ENCODE results near the gene CDCA3. TPM values are rescaled to one million over a fixed set of nuclear protein-coding genes. Genes with fewer than 3 reads are reported as not detected.

Gene CDCA3
- total RNA-seq: 12.7 and 13.2 TPM in 2 replicates

GRCh38 chr12:6851153-6851920 lies at the start of gene CDCA3:
CDCA3 (minus strand) TSS chr12:6851286; CDS start chr12:6850952, 334 bp downstream.

GRCh38 chr12:6873094-6874014 lies 22.3 kb upstream of the CDCA3 start, which contains the start of gene SPSB2:
SPSB2 (minus strand) TSS chr12:6873303; CDS start chr12:6872901, 402 bp downstream.

GRCh38 chr12:6867413-6868210 lies 16.5 kb upstream of the CDCA3 start, which contains the start of gene TPI1:
TPI1 (plus strand) TSS chr12:6867531; CDS start chr12:6867567, 36 bp downstream.

GRCh38 chr12:6851921-6852650 lies 1.0 kb upstream of the CDCA3 start, which contains the start of gene USP5:
USP5 (plus strand) TSS chr12:6852150; CDS start chr12:6852180, 30 bp downstream.

GRCh38 chr12:6840761-6841515 lies 10.1 kb downstream of the CDCA3 start, which contains the start of gene GNB3:
GNB3 (plus strand) TSS chr12:6840925; CDS start chr12:6841288, 363 bp downstream.

GRCh38 chr12:6827982-6828780 lies 22.9 kb downstream of the CDCA3 start, which contains the start of gene P3H3:
P3H3 (plus strand) TSS chr12:6828407; CDS start chr12:6828441, 34 bp downstream.

GRCh38 chr12:6821591-6822425 lies 29.3 kb downstream of the CDCA3 start, which contains the start of gene GPR162:
GPR162 (plus strand) TSS chr12:6821821; CDS start chr12:6823899, 2,078 bp downstream.

Other genes with a start within 250 kb of the CDCA3 start
- gene CHD4, start 243.9 kb downstream of the CDCA3 start, total RNA-seq: 143 and 200 TPM in 2 replicates
- not detected in 2 replicates for gene LPAR5, start 215.3 kb downstream of the CDCA3 start, total RNA-seq
- gene ACRBP, start 203.9 kb downstream of the CDCA3 start, total RNA-seq: 0.32 and 0.46 TPM in 2 replicates
- gene ING4, start 188.2 kb downstream of the CDCA3 start, total RNA-seq: 36.7 and 52.1 TPM in 2 replicates
- gene ZNF384, start 161.9 kb downstream of the CDCA3 start, total RNA-seq: 7.1 and 8.8 TPM in 2 replicates
- gene PIANP, start 150.5 kb downstream of the CDCA3 start, total RNA-seq: under 0.01 TPM in 1 of 2 replicates, not detected in the other
- gene COPS7A, start 127.2 kb downstream of the CDCA3 start, total RNA-seq: 32.2 and 33.4 TPM in 2 replicates
- gene MLF2, start 98.1 kb downstream of the CDCA3 start, total RNA-seq: 89.3 and 94.7 TPM in 2 replicates
- 39.4 and 54.6 TPM in 2 replicates for gene PTMS, start 84.9 kb downstream of the CDCA3 start, total RNA-seq
- under 0.01 and 0.15 TPM in 2 replicates for gene LAG3, start 78.8 kb downstream of the CDCA3 start, total RNA-seq
- gene CD4, start 61.8 kb downstream of the CDCA3 start, total RNA-seq: not detected in 2 replicates
- 9.4 and 9.7 TPM in 2 replicates for gene GPR162, start 29.5 kb downstream of the CDCA3 start, total RNA-seq
- gene P3H3, start 22.9 kb downstream of the CDCA3 start, total RNA-seq: 81.9 and 98.6 TPM in 2 replicates
- gene GNB3, start 10.4 kb downstream of the CDCA3 start, total RNA-seq: 0.65 and 1.4 TPM in 2 replicates
- gene USP5, start 864 bp upstream of the CDCA3 start, total RNA-seq: 84.5 and 88.4 TPM in 2 replicates
- gene TPI1, start 16.2 kb upstream of the CDCA3 start, total RNA-seq: 1,011 and 1,271 TPM in 2 replicates
- gene SPSB2, start 22.0 kb upstream of the CDCA3 start, total RNA-seq: 3.2 and 4.1 TPM in 2 replicates
- 4.2 and 9.1 TPM in 2 replicates for gene LRRC23, start 53.5 kb upstream of the CDCA3 start, total RNA-seq
- gene ENO2, start 63.3 kb upstream of the CDCA3 start, total RNA-seq: 8.1 and 8.7 TPM in 2 replicates
- 9.1 and 16.6 TPM in 2 replicates for gene ATN1, start 76.7 kb upstream of the CDCA3 start, total RNA-seq
- not detected in 2 replicates for gene RNU7-1, start 92.5 kb upstream of the CDCA3 start, total RNA-seq
- 137 and 143 TPM in 2 replicates for gene C12orf57, start 92.7 kb upstream of the CDCA3 start, total RNA-seq
- gene PTPN6, start 100.1 kb upstream of the CDCA3 start, total RNA-seq: under 0.01 and 0.15 TPM in 2 replicates
- gene PHB2, start 119.4 kb upstream of the CDCA3 start, total RNA-seq: 185 and 231 TPM in 2 replicates
- 79.3 and 94.4 TPM in 2 replicates for gene EMG1, start 119.6 kb upstream of the CDCA3 start, total RNA-seq
- gene LPCAT3, start 167.2 kb upstream of the CDCA3 start, total RNA-seq: 4.9 and 8.4 TPM in 2 replicates
- 1.9 and 5.8 TPM in 2 replicates for gene C1S, start 209.4 kb upstream of the CDCA3 start, total RNA-seq
- gene C1R, start 241.2 kb upstream of the CDCA3 start, total RNA-seq: 1.3 and 5.3 TPM in 2 replicates

All from epithelial cell of umbilical artery (primary cell).